ENCODE data around the gene UTS2B. TPM values are rescaled to one million over a fixed set of nuclear protein-coding genes. Genes with fewer than 3 reads are reported as not detected.

UTS2B gene
- total RNA-seq, 4 donors from 2014 or later: not detected

DNA sequence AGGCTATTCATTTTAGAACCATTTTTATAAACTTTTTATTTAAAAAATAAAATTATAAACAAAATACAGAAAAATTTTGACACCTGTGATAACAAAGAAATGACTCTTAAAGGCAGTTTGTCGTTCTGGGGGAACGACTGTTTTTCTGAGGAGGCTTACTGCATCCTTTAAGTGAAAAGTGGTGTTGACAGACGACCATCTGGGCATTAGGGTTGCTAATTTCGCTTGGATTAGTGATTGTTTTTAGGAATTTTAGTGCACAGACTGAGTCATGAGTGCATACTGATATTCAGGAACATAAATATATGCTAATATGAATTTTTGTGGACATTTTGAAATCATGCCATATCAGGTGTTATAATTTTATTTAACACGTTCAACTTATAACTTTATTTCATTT is 102.8 kb downstream of the UTS2B start:
- H3K4me3 ChIP-seq (ENCODE audit: low read depth, poor library complexity, severe bottlenecking): no peak overlapping the region
- no peak for DNase-seq (ENCODE audit: low spot score in 2 of 2)
- TF ChIP-seq, protein P1, sequence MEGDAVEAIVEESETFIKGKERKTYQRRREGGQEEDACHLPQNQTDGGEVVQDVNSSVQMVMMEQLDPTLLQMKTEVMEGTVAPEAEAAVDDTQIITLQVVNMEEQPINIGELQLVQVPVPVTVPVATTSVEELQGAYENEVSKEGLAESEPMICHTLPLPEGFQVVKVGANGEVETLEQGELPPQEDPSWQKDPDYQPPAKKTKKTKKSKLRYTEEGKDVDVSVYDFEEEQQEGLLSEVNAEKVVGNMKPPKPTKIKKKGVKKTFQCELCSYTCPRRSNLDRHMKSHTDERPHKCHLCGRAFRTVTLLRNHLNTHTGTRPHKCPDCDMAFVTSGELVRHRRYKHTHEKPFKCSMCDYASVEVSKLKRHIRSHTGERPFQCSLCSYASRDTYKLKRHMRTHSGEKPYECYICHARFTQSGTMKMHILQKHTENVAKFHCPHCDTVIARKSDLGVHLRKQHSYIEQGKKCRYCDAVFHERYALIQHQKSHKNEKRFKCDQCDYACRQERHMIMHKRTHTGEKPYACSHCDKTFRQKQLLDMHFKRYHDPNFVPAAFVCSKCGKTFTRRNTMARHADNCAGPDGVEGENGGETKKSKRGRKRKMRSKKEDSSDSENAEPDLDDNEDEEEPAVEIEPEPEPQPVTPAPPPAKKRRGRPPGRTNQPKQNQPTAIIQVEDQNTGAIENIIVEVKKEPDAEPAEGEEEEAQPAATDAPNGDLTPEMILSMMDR (IDR thresholded peaks at IDR 0.05): no peak
- no peak for TF ChIP-seq POLR2A (IDR thresholded peaks at IDR 0.05)
- WGBS, 2 donors: 70% methylated on average over 5 of the region's 5 CpGs
- intact Hi-C loops (cut with DNase I; ENCODE audit: low total_unique reads): no loop called here

DNA sequence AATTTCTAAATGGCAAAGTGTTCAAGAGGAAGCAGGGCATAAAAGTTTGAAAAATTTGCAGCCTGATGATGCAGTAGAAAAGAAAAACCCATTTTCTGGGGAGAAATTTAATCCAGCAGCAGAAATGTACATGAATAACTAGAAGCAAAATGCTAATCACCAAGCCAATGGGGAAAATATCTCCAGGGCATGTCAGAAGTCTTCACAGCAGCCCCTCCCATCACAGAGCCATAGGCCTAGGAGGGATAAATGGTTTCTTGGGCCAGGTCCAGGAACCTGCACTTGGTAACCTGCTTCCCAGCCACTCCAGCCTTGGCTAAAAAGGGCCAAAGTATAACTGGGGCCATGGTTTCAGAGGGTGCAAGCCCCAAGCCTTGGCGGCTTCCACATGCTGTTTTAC is 108.7 kb downstream of the UTS2B start:
- TF ChIP-seq, protein P1 (IDR thresholded peaks at IDR 0.05): no peak
- TF ChIP-seq POLR2A (IDR thresholded peaks at IDR 0.05): no peak
- no peak overlapping the region for H3K4me3 ChIP-seq (ENCODE audit: low read depth, poor library complexity, severe bottlenecking)
- DNase-seq (ENCODE audit: low spot score in 2 of 2): no peak
- 91 to 100% methylated on average over 1 of the region's 1 CpG for WGBS, 2 donors
- intact Hi-C loops (cut with DNase I; ENCODE audit: low total_unique reads): no loop called here

DNA sequence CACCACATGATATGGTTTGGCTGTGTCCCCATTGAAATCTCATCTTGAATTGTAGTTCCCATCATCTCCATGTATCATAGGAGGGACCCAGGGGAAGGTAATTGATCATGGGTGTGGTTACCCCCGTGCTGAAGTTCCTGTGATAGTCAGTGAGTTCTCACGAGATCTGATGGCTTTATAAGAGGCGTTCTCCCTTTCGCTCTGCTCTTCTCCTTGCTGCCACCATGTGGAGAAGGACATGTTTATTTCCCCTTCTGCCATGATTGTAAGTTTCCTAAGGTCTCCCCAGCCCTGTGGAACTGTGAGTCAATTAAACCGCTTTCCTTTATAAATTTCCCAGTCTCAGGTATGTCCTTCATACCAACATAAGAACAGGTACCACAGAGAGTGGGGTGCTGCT is 109.4 kb downstream of the UTS2B start:
- 84 to 85% methylated on average over 5 of the region's 5 CpGs for WGBS, 2 donors
- intact Hi-C loops (cut with DNase I; ENCODE audit: low total_unique reads): no loop called here
- TF ChIP-seq, protein P1 (IDR thresholded peaks at IDR 0.05): no peak
- no peak for TF ChIP-seq POLR2A (IDR thresholded peaks at IDR 0.05)
- DNase-seq (ENCODE audit: low spot score in 2 of 2): no peak
- no peak overlapping the region for H3K4me3 ChIP-seq (ENCODE audit: low read depth, poor library complexity, severe bottlenecking)

DNA sequence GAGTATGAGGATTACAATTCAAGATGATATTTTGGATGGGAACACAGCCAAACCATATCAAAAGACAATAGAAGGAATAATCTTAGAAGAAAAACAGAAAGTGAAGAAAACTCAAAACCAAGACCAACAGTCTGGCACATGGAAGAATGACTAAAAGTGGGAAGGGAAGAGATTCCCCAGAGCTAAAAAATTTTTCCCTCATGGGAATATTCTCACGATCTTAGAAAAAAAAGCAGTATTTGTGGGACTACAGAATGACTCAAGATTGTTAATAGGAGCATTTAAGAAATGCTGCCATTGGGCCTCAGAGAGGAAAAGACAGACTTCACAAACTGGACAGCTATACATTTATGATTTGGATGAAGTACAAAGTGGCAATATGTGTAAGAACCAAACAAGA is 113.0 kb downstream of the UTS2B start:
- intact Hi-C loops (cut with DNase I; ENCODE audit: low total_unique reads): no loop called here
- H3K4me3 ChIP-seq (ENCODE audit: low read depth, poor library complexity, severe bottlenecking): no peak overlapping the region
- TF ChIP-seq, protein P1 (IDR thresholded peaks at IDR 0.05): no peak
- no peak for TF ChIP-seq POLR2A (IDR thresholded peaks at IDR 0.05)
- no peak for DNase-seq (ENCODE audit: low spot score in 2 of 2)
- 41 to 56% methylated on average over 1 of the region's 1 CpG for WGBS, 2 donors

Other genes starting within 250 kb of the UTS2B start
- gene OSTN, start 131.3 kb downstream of the UTS2B start, total RNA-seq: not detected
- gene CCDC50, start 1.1 kb downstream of the UTS2B start, total RNA-seq: 10 to 100 TPM; 27.8 to 58.7 (median 34.5) TPM
- not detected for gene PYDC2, start 130.6 kb upstream of the UTS2B start, total RNA-seq